Heart right ventricle (tissue), 16 donors: ENCODE data around the gene POU2AF2. TPM values are rescaled to one million over a fixed set of nuclear protein-coding genes. Genes with fewer than 3 reads are reported as not detected.
"Not testable (repeated sequence)": the region's sequence is repeated elsewhere in the genome, so short reads cannot be mapped to it uniquely, and the experiment has no call there.

Experiments used
- ATAC-seq, 8 donors: fragments of 200-7000 bp; cut with Tn5 transposase; one replicate each; pipeline ENCODE4 v1.9.1; 2020; ENCODE audit warnings: mild to moderate bottlenecking in 8 of 8, moderate library complexity in 8 of 8, moderate number of reproducible peaks in 1 of 8
- DNase-seq, 2 donors: peaks; one replicate each; pipeline ENCODE4 v3.0.0-alpha.2; 2020
- H3K27ac ChIP-seq, 10 donors: fragments of 200-600 bp; sonication (generic) in 2 of 10; one replicate each; pipeline versions ENCODE4 v1.5.0 to v1.8.0; 2020 to 2022; ENCODE audit warnings: mild to moderate bottlenecking in 3 of 10
- H3K27me3 ChIP-seq, 7 donors: fragments of 200-600 bp; one replicate each; pipeline ENCODE4 v1.8.0; 2021 to 2022; ENCODE audit warnings: mild to moderate bottlenecking in 2 of 7
- H3K36me3 ChIP-seq, 9 donors: fragments of 200-600 bp; sonication (generic) in 1 of 9; one replicate each; pipeline versions ENCODE4 v1.5.0 to v1.8.0; 2020 to 2022; ENCODE audit warnings: mild to moderate bottlenecking in 2 of 9
- H3K4me1 ChIP-seq, 9 donors: fragments of 200-600 bp; sonication (generic) in 1 of 9; one replicate each; pipeline versions ENCODE4 v1.5.0 to v1.8.0; 2020 to 2022; ENCODE audit warnings: mild to moderate bottlenecking in 4 of 9
- H3K4me3 ChIP-seq, 10 donors: fragments of 200-600 bp; sonication (generic) in 2 of 10; one replicate each; pipeline versions ENCODE4 v1.5.0 to v1.8.0; 2020 to 2022; ENCODE audit warnings: mild to moderate bottlenecking in 7 of 10, moderate library complexity in 2 of 10
- H3K9me3 ChIP-seq, 11 donors: fragments of 200-600 bp in 10 of 11; sonication (generic) in 2 of 11; one replicate each; pipeline versions ENCODE4 v1.5.0 to v1.8.0; 2013 to 2022; ENCODE audit warnings: mild to moderate bottlenecking in 2 of 11, control low read depth in 1 of 11, moderate library complexity in 1 of 11
- WGBS, 2 donors: extraction: QIAGEN DNeasy Blood & Tissue Kit; methylation state at CpG; one replicate each; pipeline ENCODE4 v1.1.7; 2013; ENCODE audit warnings: inconsistent platforms in 1 of 2; 5-methylcytosine and 5-hydroxymethylcytosine counted together
- intact Hi-C, 10 donors: fragments of 100-400 bp; cut with DNase I; formaldehyde crosslinking; loops; one replicate each; pipeline versions ENCODE4 v1.11.1 to v1.14.2; 2022
- polyA plus RNA-seq, 2 donors: library from polyadenylated mRNA; stranded (reverse); fragments of 200-250 nt; gene quantifications; one replicate each; pipeline ENCODE4 v1.2.3, GENCODE V29; 2013
- total RNA-seq, 10 donors: library from RNA; stranded (reverse); fragmentation: NEBNext Ultra II Directional in 3 of 10; extraction: Animal tissue kit (Norgen Biotek cat#: 25700) in 3 of 10; gene quantifications; one replicate each; pipeline versions ENCODE4 v1.2.1 to v1.2.4, GENCODE V29; 2021 to 2023
- TF ChIP-seq, protein P1 (sequence below), 9 donors: fragments of 200-600 bp; sonication (generic) in 2 of 9; IDR thresholded peaks; one replicate each; pipeline versions ENCODE4 v1.5.0 to v1.8.0; 2021 to 2022; ENCODE audit warnings: antibody characterized with exemption in 9 of 9, mild to moderate bottlenecking in 5 of 9, moderate library complexity in 1 of 9
- donor health status: Arrhythmogenic right ventricular cardiomyopathy.
- donor health status: ischemic (EF 13 %, LVEDD 7.1; RV severe dilation, severe dysfunction).
- donor health status: healthy with polysubstance abuse.
- donor health status: DM: no; HTN: yes; CAD: no.
- donor health status: DM: no; HTN: no; CAD: no.
- donor health status: ischemic (EF 25% LVEDD 6.9; RV normal size, moderate dysfunction).
- donor health status: ischemic (EF 25% LVEDD 5.7; RV mildly dilated, moderate dysfunction).
- donor health status: healthy.
- donor health status: DM: yes; HTN: yes; CAD: no.
- donor health status: Ischemic cardiomyopathy.
- donor health status: ischemic (EF 35%, LVEDD 5.7; RV mildly dilated, moderate dysfunction).
- donor health status: nonischemic (EF 11% LVEDD 7.7; RV severe dilation, severe dysfunction).
- donor health status: DM: yes; HTN: yes; CAD: no.
- donor health status: PGD.
- donor health status: ischemic (EF 29% LVEDD 5.4; RV normal size, mild dysfunction).
- donor health status: nonischemic (EF 23%, LVEDD 6.1; RV moderate dilation, normal function).

The POU2AF2 gene
- total and polyA plus RNA-seq, 12 donors: not detected

DNA sequence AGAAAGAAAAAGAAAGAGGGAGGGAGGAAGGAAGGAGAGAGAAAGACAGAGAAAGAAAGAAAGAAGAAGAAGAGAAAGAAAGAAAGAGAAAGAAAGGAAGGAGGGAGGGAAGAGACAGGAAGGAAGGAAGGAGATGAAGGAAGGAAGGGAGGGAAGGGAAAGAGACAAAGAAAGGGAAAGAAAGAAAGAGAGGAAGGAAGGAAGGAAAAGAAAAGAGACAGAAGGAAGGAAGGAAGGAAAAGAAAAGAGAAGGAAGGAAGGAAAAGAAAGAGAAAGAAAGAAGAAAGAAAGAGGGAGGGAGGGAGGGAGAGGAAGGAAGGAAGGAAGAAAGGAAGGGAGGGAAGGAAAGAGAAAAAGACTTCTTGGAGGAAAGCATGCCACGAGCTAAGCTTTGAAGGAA, 19.1 kb downstream of the POU2AF2 start:
- intact Hi-C loops: no loop called here

DNA sequence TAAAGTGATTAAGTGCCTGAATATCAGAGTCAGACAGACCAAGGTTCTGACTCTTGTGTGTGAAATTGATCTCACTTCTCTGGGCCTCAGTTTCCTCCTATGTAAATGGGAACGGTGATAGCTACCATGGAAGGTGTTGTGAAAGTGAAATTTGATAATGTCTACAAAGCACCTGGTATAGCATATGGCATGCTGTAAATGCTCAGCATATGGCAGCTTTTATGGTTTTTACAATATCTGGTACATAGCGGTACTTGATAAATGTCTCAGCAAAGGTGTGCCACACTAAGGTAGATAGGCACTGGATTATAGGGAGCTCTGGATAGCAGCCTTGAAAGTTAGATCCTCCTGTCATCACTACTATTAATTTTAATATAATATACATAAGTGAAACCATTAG, 19.9 kb downstream of the POU2AF2 start:
- H3K27ac ChIP-seq: no peak overlapping the region
- H3K4me3 ChIP-seq: no peak overlapping the region
- intact Hi-C loops: no loop called here
- TF ChIP-seq, protein P1, sequence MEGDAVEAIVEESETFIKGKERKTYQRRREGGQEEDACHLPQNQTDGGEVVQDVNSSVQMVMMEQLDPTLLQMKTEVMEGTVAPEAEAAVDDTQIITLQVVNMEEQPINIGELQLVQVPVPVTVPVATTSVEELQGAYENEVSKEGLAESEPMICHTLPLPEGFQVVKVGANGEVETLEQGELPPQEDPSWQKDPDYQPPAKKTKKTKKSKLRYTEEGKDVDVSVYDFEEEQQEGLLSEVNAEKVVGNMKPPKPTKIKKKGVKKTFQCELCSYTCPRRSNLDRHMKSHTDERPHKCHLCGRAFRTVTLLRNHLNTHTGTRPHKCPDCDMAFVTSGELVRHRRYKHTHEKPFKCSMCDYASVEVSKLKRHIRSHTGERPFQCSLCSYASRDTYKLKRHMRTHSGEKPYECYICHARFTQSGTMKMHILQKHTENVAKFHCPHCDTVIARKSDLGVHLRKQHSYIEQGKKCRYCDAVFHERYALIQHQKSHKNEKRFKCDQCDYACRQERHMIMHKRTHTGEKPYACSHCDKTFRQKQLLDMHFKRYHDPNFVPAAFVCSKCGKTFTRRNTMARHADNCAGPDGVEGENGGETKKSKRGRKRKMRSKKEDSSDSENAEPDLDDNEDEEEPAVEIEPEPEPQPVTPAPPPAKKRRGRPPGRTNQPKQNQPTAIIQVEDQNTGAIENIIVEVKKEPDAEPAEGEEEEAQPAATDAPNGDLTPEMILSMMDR (IDR thresholded peaks at IDR 0.05): no peak
- H3K27me3 ChIP-seq: peaks cover 0 to 19% (median 6%) of the 10 kb centered on the region in 7 donors
- DNase-seq: no peak
- no peaks in the 10 kb centered on the region for H3K4me1 ChIP-seq
- no peaks in the 10 kb centered on the region for H3K9me3 ChIP-seq
- no peak for ATAC-seq
- no peaks in the 10 kb centered on the region for H3K36me3 ChIP-seq
- WGBS, 2 donors: 92 to 93% methylated on average over 2 of the region's 2 CpGs

More for the DNA sequence above, 19.1 kb downstream of the POU2AF2 start:
- no peaks in the 10 kb centered on the region for H3K9me3 ChIP-seq
- 47 to 73% methylated on average over 1 of the region's 1 CpG for WGBS, 2 donors
- TF ChIP-seq, protein P1 (IDR thresholded peaks at IDR 0.05): no peak
- no peaks in the 10 kb centered on the region for H3K4me1 ChIP-seq
- no peak overlapping the region for H3K4me3 ChIP-seq
- H3K27me3 ChIP-seq: peaks cover 0 to 27% (median 12%) of the 10 kb centered on the region in 7 donors
- H3K36me3 ChIP-seq: no peaks in the 10 kb centered on the region
- no peak overlapping the region for H3K27ac ChIP-seq
- ATAC-seq: no peak
- DNase-seq: no peak

DNA sequence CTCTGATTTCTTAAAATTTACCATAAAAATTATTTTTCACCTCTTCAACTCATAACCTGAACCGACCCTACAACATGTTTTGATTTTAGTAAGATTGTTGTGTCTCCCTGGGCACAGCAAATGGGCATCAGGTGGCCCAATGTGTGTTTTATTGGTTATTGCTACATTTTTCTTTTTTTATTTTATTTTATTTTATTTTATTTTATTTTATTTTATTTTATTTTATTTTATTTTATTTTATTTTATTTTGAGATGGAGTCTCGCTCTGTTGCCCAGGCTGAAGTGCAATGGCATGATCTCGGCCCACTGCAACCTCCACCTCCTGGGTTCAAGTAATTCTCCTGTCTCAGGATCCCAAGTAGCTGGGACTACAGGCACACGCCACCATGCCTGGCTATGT, 22.8 kb downstream of the POU2AF2 start:
- H3K4me1 ChIP-seq, H3K36me3 ChIP-seq, H3K4me3 ChIP-seq, ATAC-seq, H3K27ac ChIP-seq, DNase-seq, intact Hi-C loops, H3K9me3 ChIP-seq: not testable (repeated sequence)
- WGBS, 2 donors: 68 to 84% methylated on average over 4 of the region's 4 CpGs
- peaks cover 0 to 19% (median 3%) of the 10 kb centered on the region in 7 donors for H3K27me3 ChIP-seq

DNA sequence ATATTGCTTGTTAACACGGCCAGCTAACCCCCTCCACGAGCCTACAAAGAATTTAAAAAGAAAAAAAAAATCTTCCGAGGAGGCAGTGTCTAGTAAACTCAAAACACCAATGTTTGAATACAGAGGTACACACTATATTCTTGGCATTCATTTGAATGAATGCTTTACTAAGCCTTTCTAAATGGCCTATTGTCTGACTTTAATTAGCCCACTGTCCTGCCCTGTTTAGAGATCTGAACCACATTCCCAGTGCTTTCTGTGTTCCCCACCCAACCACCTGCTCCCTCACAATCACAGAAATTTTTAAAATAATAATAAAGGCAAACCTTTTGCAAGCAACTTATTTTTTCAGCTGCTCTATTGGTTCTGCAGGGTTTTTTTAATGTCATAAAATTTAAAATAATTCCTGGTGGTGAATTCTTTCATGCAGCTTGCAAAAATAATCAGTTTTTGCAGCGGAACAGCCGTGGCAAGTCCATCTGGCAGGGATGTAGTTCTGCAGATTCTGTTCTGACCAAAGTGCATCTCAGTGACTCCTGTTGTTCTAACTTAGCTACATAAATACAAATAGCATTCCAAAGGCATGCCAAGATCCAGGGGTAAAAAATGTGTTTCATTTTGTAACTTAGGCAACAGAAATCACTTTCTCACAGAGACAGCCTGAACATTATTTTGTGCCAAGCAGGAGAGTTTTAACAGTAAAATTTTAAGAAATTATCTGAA, 23.8 kb downstream of the POU2AF2 start:
- no peak overlapping the region for H3K27ac ChIP-seq
- H3K9me3 ChIP-seq: no peaks in the 10 kb centered on the region
- H3K4me1 ChIP-seq: no peaks in the 10 kb centered on the region
- ATAC-seq: no peak
- H3K4me3 ChIP-seq: no peak overlapping the region
- intact Hi-C loops: no loop called here
- DNase-seq: no peak
- peaks cover 0 to 19% (median 2%) of the 10 kb centered on the region in 7 donors for H3K27me3 ChIP-seq
- 67 to 69% methylated on average over 5 of the region's 5 CpGs for WGBS, 2 donors
- TF ChIP-seq, protein P1 (IDR thresholded peaks at IDR 0.05): no peak
- no peaks in the 10 kb centered on the region for H3K36me3 ChIP-seq

DNA sequence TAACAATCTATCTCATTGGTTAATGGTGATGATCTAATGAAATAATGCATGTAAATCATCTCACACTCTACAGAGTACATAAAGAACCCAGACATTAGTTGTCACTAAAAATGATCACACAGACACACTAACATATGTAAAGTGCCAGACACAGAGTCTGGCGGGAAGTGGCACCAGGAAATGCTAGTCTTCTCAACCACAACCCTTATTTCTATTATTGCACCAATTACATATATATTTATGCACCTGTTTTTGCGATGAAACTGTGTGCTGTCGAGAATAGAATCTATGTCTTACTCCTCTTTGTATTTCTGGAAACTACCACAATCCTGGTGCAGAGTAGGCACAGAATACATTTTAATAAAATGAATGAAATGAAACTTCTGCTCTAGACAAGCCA, 26.9 kb downstream of the POU2AF2 start:
- H3K9me3 ChIP-seq: no peaks in the 10 kb centered on the region
- TF ChIP-seq, protein P1 (IDR thresholded peaks at IDR 0.05): no peak
- H3K36me3 ChIP-seq: no peaks in the 10 kb centered on the region
- H3K27ac ChIP-seq: no peak overlapping the region
- H3K4me3 ChIP-seq: no peak overlapping the region
- DNase-seq (no peak), ATAC-seq (no peak)
- H3K27me3 ChIP-seq: peaks cover 0 to 21% (median 0%) of the 10 kb centered on the region in 7 donors
- WGBS, 2 donors: 83 to 87% methylated on average over 3 of the region's 3 CpGs
- intact Hi-C loops: no loop called here
- no peaks in the 10 kb centered on the region for H3K4me1 ChIP-seq
